ENCODE data around the gene SPARC.
"Not testable (repeated sequence)": the region's sequence is repeated elsewhere in the genome, so short reads cannot be mapped to it uniquely, and the experiment has no call there.

Gene SPARC

GRCh38 chr5:151691706-151692105 lies 5.0 kb upstream of the SPARC start:
- Histone ChIP-seq H3K9ac (no peak overlapping the region), H2AFZ (no peak overlapping the region), H3K9me3 (ENCODE audit: control insufficient read depth, low read length) (no peaks in the 10 kb centered on the region), H3K79me2 (no peaks in the 10 kb centered on the region), H3K27me3 (ENCODE audit: control insufficient read depth, insufficient read depth, low read length) (no peaks in the 10 kb centered on the region), H3K4me1 (peaks cover 10% of the 10 kb centered on the region), H3K4me3 (ENCODE audit: low read depth, low read length) (no peak overlapping the region), H3K36me3 (ENCODE audit: control insufficient read depth, insufficient read depth, low read length) (no peaks in the 10 kb centered on the region), H3K4me2 (ENCODE audit: low read length) (no peak overlapping the region), H3K27ac (no peak overlapping the region)
- TF ChIP-seq, protein P1, sequence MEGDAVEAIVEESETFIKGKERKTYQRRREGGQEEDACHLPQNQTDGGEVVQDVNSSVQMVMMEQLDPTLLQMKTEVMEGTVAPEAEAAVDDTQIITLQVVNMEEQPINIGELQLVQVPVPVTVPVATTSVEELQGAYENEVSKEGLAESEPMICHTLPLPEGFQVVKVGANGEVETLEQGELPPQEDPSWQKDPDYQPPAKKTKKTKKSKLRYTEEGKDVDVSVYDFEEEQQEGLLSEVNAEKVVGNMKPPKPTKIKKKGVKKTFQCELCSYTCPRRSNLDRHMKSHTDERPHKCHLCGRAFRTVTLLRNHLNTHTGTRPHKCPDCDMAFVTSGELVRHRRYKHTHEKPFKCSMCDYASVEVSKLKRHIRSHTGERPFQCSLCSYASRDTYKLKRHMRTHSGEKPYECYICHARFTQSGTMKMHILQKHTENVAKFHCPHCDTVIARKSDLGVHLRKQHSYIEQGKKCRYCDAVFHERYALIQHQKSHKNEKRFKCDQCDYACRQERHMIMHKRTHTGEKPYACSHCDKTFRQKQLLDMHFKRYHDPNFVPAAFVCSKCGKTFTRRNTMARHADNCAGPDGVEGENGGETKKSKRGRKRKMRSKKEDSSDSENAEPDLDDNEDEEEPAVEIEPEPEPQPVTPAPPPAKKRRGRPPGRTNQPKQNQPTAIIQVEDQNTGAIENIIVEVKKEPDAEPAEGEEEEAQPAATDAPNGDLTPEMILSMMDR (IDR thresholded peaks at IDR 0.05): no peak

DNA sequence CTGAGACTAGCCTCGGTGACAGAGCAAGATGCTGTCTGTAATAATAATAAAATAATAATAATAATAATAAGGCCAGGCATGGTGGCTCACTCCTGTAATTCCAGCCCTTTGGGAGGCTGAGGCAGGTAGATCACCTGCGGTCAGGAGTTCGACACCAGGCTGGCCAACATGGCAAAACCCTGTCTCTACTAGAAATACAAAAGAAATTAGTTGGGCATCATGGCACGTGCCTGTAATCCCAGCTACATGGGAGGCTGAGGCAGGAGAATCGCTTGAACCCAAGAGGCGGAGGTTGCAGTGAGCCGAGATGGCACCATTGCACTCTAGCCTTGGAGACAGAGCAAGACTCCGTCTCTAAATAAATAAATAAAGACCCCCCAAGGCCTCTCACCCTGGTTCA lies 2.9 kb upstream of the SPARC start:
- not testable (repeated sequence) for H3K27ac ChIP-seq; H3K9ac ChIP-seq; H3K27me3 ChIP-seq (ENCODE audit: control insufficient read depth, insufficient read depth, low read length); H3K9me3 ChIP-seq (ENCODE audit: control insufficient read depth, low read length); H3K36me3 ChIP-seq (ENCODE audit: control insufficient read depth, insufficient read depth, low read length); H2AFZ ChIP-seq; H3K4me3 ChIP-seq (ENCODE audit: low read depth, low read length); H3K79me2 ChIP-seq; H3K4me2 ChIP-seq (ENCODE audit: low read length)
- peaks cover 22% of the 10 kb centered on the region for H3K4me1 ChIP-seq

- Histone ChIP-seq H3K27ac (no peak overlapping the region), H3K9me3 (ENCODE audit: control insufficient read depth, low read length) (no peaks in the 10 kb centered on the region), H3K27me3 (ENCODE audit: control insufficient read depth, insufficient read depth, low read length) (no peaks in the 10 kb centered on the region), H3K36me3 (ENCODE audit: control insufficient read depth, insufficient read depth, low read length) (no peaks in the 10 kb centered on the region), H2AFZ (no peak overlapping the region), H3K79me2 (peaks cover 3% of the 10 kb centered on the region), H3K4me2 (ENCODE audit: low read length) (no peak overlapping the region), H3K9ac (no peak overlapping the region), H3K4me1 (peaks cover 29% of the 10 kb centered on the region), H3K4me3 (ENCODE audit: low read depth, low read length) (no peak overlapping the region)
- TF ChIP-seq, protein P1 (IDR thresholded peaks at IDR 0.05): no peak
Observed at GRCh38 chr5:151688436-151688835, 1.7 kb upstream of the SPARC start.

DNA sequence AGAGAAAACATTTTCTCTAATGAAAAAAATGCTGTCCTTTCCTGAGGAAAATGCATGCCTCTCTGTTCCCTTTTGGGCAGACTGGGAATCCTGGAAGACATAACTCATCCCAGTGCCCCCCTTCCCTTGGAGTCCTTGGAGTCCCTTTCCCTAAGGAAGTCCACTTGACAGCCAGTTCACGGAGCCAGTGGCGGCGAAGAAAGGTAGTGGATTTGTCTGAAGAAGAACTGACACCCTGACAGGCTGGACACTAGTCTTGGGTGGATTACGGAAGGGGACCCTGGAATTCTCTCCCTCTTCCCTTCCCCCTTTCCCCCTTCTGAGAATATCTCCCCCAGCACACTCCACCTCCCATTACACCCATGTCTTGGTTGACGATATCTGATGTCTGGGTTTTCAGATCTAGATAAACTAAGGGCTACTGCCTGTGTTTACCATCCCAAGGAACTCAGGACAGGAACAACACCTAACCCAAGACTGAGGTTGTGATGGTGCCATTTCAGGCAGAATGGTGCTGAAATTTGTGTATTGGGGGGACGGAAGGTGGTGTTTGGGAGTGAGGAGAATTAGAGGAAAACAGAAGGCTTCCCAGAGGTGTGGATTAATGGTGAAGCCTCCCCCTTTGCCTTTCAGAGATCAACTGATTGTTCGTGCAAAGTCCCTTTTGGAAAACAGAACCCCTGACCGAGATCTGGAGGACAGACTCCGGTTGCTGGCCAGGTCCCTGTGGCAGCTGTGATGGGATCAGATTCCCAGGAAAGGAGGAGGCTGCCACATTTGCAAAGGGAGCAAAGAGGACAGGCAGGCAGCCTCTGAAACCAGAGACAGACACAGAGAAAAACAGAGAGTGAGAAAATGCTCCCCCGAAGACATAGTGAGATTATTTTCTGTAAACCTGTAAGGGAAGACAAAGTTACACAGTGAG lies 704 bp downstream of the SPARC start:
- peak overlapping the region; percentile 79 for H3K4me3 ChIP-seq (ENCODE audit: low read depth, low read length)
- peaks cover 32% of the 10 kb centered on the region for H3K4me1 ChIP-seq
- peak overlapping the region; percentile 64 for H3K9ac ChIP-seq
- H3K79me2 ChIP-seq: peaks cover 16% of the 10 kb centered on the region
- H3K27me3 ChIP-seq (ENCODE audit: control insufficient read depth, insufficient read depth, low read length): no peaks in the 10 kb centered on the region
- peak overlapping the region; percentile 97 for H2AFZ ChIP-seq
- TF ChIP-seq, protein P1 (IDR thresholded peaks at IDR 0.05): no peak
- peak overlapping the region; percentile 82 for H3K4me2 ChIP-seq (ENCODE audit: low read length)
- no peaks in the 10 kb centered on the region for H3K36me3 ChIP-seq (ENCODE audit: control insufficient read depth, insufficient read depth, low read length)
- H3K27ac ChIP-seq: peak overlapping the region; percentile 83
- no peaks in the 10 kb centered on the region for H3K9me3 ChIP-seq (ENCODE audit: control insufficient read depth, low read length)

DNA sequence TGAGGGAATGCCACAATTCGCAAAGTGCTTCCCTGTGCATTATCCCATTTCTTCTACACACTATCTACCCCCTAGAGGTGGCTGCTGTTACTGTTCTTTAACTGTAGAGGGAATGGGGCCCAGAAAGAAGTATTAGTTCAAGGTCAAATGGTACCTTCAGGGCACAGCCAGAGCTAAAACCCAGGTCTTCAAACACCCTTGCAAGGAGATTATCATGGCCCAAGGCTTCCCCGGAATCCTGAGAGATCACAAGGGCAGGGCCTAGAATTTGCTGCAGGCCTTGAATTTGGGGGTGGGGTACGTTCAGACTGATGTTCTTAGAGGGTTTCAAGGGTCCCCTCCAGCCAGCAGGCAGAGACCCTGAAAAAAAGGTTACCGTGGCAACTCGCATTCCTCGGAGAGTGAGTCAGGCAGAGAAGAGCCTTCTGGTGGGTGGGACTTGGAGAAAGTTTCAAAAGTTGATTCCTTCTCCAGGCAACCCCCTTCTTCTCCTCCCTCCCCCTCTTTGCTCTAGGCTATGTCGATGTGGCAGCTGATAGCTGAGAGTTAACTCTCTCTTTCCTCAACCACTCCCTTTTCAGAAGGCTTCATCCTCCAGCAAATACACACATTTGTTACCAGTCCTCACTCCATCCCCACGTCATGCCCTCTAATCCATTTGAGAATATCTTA lies 1.9 kb downstream of the SPARC start:
- Histone ChIP-seq H3K27me3 (ENCODE audit: control insufficient read depth, insufficient read depth, low read length) (no peaks in the 10 kb centered on the region), H3K4me3 (ENCODE audit: low read depth, low read length) (peak overlapping the region; percentile 79), H3K27ac (peak overlapping the region; percentile 83), H2AFZ (peak overlapping the region; percentile 97), H3K9me3 (ENCODE audit: control insufficient read depth, low read length) (no peaks in the 10 kb centered on the region), H3K9ac (no peak overlapping the region), H3K4me1 (peaks cover 32% of the 10 kb centered on the region), H3K36me3 (ENCODE audit: control insufficient read depth, insufficient read depth, low read length) (no peaks in the 10 kb centered on the region), H3K79me2 (peaks cover 24% of the 10 kb centered on the region), H3K4me2 (ENCODE audit: low read length) (peak overlapping the region; percentile 82)
- TF ChIP-seq, protein P1 (IDR thresholded peaks at IDR 0.05): peak; percentile 20

Measured in parathyroid adenoma (tissue), 2 donors.